PFSK-1 (cell line): Measurements from ENCODE around the gene PNLIPRP3.

ENCODE experiments used
- POLR2AphosphoS5 ChIP-seq: IDR thresholded peaks from 2 replicates; pipeline ENCODE4 v1.6.1; 2012; ENCODE audit warnings: low read depth, mild to moderate bottlenecking, control low read depth, low read length, moderate library complexity
- SIN3A ChIP-seq: IDR thresholded peaks from 2 replicates; pipeline ENCODE4 v1.6.1; 2012; ENCODE audit warnings: mild to moderate bottlenecking, low read length, moderate library complexity, borderline replicate concordance; ENCODE audit not compliant: insufficient read depth
- TAF1 ChIP-seq: IDR thresholded peaks from 2 replicates; pipeline ENCODE4 v1.6.1; 2012; ENCODE audit warnings: low read length, control low read depth, borderline replicate concordance; ENCODE audit not compliant: insufficient read depth
- TF ChIP-seq, protein P1 (sequence below), 2 experiments: IDR thresholded peaks; 2 replicates each; pipeline versions ENCODE4 v1.6.1 to v1.8.0; 2011 to 2012; ENCODE audit warnings: low read depth in 2 of 2, low read length in 2 of 2, control low read depth in 1 of 2, inconsistent platforms in 1 of 2, mild to moderate bottlenecking in 1 of 2, moderate library complexity in 1 of 2; ENCODE audit not compliant: insufficient read depth in 1 of 2

DNA sequence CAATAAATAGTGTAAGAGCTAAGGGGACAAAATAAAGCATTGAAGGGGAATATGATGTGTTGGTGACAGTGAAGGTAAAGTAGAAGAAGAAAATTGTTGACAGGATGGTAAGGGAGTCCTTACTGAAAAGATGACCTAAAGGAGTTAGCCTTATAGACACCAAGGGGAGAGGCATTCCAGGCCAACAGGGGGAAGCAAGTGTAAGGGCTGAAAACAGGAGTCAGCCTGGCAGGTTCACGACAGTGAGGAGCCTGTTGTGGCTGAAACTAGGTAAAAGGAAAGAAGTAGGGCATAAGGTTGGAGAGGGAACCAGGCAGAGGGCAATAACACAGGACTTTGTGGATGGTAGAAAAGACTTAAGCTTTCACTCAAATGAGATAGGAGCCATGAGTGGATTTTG lies 34.0 kb downstream of the PNLIPRP3 start:
- no peak for TF ChIP-seq TAF1
- no peak for TF ChIP-seq POLR2AphosphoS5
- TF ChIP-seq, protein P1, sequence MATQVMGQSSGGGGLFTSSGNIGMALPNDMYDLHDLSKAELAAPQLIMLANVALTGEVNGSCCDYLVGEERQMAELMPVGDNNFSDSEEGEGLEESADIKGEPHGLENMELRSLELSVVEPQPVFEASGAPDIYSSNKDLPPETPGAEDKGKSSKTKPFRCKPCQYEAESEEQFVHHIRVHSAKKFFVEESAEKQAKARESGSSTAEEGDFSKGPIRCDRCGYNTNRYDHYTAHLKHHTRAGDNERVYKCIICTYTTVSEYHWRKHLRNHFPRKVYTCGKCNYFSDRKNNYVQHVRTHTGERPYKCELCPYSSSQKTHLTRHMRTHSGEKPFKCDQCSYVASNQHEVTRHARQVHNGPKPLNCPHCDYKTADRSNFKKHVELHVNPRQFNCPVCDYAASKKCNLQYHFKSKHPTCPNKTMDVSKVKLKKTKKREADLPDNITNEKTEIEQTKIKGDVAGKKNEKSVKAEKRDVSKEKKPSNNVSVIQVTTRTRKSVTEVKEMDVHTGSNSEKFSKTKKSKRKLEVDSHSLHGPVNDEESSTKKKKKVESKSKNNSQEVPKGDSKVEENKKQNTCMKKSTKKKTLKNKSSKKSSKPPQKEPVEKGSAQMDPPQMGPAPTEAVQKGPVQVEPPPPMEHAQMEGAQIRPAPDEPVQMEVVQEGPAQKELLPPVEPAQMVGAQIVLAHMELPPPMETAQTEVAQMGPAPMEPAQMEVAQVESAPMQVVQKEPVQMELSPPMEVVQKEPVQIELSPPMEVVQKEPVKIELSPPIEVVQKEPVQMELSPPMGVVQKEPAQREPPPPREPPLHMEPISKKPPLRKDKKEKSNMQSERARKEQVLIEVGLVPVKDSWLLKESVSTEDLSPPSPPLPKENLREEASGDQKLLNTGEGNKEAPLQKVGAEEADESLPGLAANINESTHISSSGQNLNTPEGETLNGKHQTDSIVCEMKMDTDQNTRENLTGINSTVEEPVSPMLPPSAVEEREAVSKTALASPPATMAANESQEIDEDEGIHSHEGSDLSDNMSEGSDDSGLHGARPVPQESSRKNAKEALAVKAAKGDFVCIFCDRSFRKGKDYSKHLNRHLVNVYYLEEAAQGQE (IDR thresholded peaks at IDR 0.05; ENCODE audit: insufficient read depth in 1 of 2, low read depth in 2 of 2, low read length in 2 of 2) = no peak
- no peak for TF ChIP-seq SIN3A
